Rectal smooth muscle tissue (tissue), 1 donor: ENCODE measurements around the gene SH2D1B.

Source experiments
- H3K27ac ChIP-seq: one replicate; pipeline ENCODE4 v1.7.0; 2013; ENCODE audit warnings: low read depth, low read length, inconsistent platforms
- H3K27me3 ChIP-seq: one replicate; pipeline ENCODE4 v1.7.0; 2013; ENCODE audit warnings: low read length; ENCODE audit not compliant: control insufficient read depth, insufficient read depth
- H3K36me3 ChIP-seq: one replicate; pipeline ENCODE4 v1.7.0; 2013; ENCODE audit warnings: low read length; ENCODE audit not compliant: control insufficient read depth, insufficient read depth
- H3K4me1 ChIP-seq: one replicate; pipeline ENCODE4 v1.7.0; 2013; ENCODE audit warnings: low read length; ENCODE audit not compliant: control insufficient read depth, insufficient read depth
- H3K4me3 ChIP-seq: one replicate; pipeline ENCODE4 v1.7.0; 2013; ENCODE audit warnings: low read length
- H3K9ac ChIP-seq: one replicate; pipeline ENCODE4 v1.7.0; 2013; ENCODE audit warnings: low read length

The SH2D1B gene

DNA sequence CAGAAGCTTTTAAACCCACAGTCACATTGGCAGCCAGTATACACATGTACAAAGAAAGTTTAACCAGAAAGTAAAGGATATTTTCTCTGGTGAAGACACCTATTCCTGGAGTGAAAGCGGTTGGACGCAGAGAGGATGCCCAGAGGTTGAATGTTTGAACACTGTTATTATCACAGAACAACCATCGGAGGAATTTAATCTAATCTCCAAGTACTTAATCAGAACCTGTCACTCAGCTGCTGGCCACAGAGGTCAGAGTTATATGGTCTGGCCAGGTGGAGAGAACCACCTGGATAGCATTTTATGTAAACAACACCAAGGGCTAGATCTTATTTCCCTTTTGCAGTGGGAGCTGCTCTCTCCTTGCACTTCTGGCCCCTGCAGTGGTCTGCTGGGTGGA is 64.7 kb downstream of the SH2D1B start:
- no peak overlapping the region for H3K27ac ChIP-seq

More for the DNA sequence above, 64.7 kb downstream of the SH2D1B start:
- Histone ChIP-seq H3K4me3 (no peak overlapping the region), H3K4me1 (no peaks in the 10 kb centered on the region), H3K36me3 (no peaks in the 10 kb centered on the region), H3K9ac (no peak overlapping the region), H3K27me3 (no peaks in the 10 kb centered on the region)
